GM13977 (cell line): ENCODE data around the gene LAMA3.

ENCODE experiments used
- DNase-seq: peaks from one replicate; pipeline ENCODE4 v3.0.0; 2012; ENCODE audit warnings: low spot score
- in situ Hi-C: fragments of 300-500 bp; cut with MboI; formaldehyde crosslinking; loops from one replicate; pipeline ENCODE4 v1.12.0; 2022; ENCODE audit warnings: low sequenced_read_pairs, low pct_unique_long_range_greater_than_20kb, mixed read lengths, inconsistent platforms; ENCODE audit not compliant: unreplicated experiment
- TF ChIP-seq, protein P1 (sequence below): IDR thresholded peaks from 2 replicates; pipeline ENCODE4 v1.5.1; 2012; ENCODE audit warnings: mild to moderate bottlenecking, control low read depth; ENCODE audit not compliant: insufficient read depth; ENCODE audit errors: extremely low read depth, missing control alignments

LAMA3 gene

GRCh38 chr18:23849141-23849540 lies 159.9 kb downstream of the LAMA3 start:
- in situ Hi-C loops = no loop called here
- TF ChIP-seq, protein P1, sequence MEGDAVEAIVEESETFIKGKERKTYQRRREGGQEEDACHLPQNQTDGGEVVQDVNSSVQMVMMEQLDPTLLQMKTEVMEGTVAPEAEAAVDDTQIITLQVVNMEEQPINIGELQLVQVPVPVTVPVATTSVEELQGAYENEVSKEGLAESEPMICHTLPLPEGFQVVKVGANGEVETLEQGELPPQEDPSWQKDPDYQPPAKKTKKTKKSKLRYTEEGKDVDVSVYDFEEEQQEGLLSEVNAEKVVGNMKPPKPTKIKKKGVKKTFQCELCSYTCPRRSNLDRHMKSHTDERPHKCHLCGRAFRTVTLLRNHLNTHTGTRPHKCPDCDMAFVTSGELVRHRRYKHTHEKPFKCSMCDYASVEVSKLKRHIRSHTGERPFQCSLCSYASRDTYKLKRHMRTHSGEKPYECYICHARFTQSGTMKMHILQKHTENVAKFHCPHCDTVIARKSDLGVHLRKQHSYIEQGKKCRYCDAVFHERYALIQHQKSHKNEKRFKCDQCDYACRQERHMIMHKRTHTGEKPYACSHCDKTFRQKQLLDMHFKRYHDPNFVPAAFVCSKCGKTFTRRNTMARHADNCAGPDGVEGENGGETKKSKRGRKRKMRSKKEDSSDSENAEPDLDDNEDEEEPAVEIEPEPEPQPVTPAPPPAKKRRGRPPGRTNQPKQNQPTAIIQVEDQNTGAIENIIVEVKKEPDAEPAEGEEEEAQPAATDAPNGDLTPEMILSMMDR = no peak
- no peak for DNase-seq

DNA sequence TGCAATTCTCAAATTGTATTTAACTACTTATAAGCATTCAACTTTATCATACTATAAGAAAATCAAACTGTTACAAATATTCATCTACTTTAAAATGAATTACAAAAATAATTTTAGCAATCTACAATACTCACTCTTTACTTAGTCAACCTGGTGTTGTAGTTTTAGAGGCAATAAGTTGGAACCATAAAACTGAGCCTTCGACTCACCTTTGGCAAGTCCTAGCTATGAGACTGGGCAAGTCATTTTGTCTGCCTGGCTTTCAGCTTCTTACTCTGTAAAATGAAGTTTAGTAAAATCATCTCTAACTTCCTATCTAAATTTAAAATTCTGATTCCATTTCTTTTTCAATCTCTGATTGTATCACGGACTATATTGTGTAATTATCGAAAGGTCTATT lies 161.0 kb downstream of the LAMA3 start:
- in situ Hi-C loops = no loop called here
- no peak for DNase-seq
- TF ChIP-seq, protein P1 = no peak

DNA sequence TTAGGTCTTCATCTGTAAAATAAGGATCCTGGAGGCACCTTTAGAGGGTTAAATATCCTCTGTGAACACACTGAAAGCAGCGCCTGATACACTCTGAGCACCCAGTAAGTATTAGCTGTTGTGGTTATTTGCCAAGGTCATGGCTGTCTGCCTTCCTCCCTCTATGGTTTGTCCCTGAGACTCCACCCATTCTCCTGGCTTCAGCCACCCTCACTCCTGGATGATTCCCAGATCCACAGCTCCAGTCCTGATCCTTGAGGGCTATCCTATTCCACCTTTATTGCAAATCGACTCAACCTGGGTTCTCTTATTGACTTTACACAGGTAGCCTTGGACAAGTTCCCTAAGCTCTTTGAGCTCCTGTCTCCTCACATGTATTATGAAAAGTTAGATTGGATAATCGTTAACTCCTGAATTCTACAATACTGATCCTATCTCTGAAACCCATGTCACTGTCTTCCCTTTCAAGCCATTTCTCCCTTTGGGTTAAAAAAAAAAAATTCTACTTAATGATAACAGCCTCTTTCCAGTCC lies 162.3 kb downstream of the LAMA3 start:
- in situ Hi-C loops = no loop called here
- DNase-seq = no peak

DNA sequence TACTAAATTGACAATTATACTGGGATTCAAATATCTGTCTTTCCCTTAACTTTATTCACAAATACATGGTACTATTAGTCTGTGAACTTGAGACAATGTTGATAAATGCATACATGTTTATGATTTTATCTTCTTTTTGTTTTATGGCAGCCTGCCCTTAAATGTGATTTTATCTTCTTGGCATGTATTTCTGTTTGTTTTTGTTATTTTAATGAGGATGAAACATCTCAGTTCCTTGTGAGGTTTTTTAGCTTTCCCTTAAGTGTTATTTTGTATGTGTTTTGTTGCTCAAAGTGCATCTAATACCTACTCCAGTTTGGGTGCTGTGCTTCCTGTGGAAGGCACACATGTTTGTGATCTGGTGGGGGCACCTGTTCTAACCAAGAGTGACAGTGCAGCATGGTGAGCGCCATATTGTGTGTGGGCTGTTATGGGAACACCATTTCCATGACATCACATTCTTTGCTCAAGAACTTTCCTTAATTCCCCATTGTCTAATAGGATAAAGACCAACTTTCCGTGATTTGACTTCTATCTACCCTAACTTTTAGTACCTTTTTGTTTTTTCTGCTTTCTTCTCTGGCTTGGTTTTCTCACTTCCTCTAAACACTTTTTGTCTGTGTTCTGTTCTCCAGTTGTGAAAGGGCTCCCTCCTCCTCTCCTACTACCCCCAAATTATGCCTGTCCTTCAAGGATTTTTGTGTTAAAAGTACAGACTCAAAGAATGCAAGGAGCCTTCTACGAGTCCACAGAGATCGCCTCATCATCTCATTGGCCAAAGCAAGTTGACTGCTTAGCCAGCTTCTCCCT lies 163.2 kb downstream of the LAMA3 start:
- TF ChIP-seq, protein P1 = no peak
- in situ Hi-C loops = no loop called here
- DNase-seq = no peak

More for the DNA sequence above, 162.3 kb downstream of the LAMA3 start:
- TF ChIP-seq, protein P1 = no peak

- TF ChIP-seq, protein P1 = no peak
- DNase-seq = no peak
- in situ Hi-C loops = no loop called here
Observed at GRCh38 chr18:23853448-23854195, 164.4 kb downstream of the LAMA3 start.

- in situ Hi-C loops = no loop called here
- DNase-seq = no peak
Observed at GRCh38 chr18:23855721-23856120, 166.5 kb downstream of the LAMA3 start.

More at GRCh38 chr18:23855721-23856120, 166.5 kb downstream of the LAMA3 start:
- TF ChIP-seq, protein P1 = no peak
